ENCODE results near the gene HS3ST5.

- no peak for TF ChIP-seq POLR2AphosphoS5 (IDR thresholded peaks at IDR 0.05; ENCODE audit: borderline replicate concordance, low read depth, low read length)
- TF ChIP-seq EZH2 (IDR thresholded peaks at IDR 0.05) = no peak
- no peak for TF ChIP-seq FOXP2 (optimal IDR thresholded peaks at IDR 0.05; ENCODE audit: control extremely low read depth, extremely low read length, insufficient read depth)
Observed at GRCh38 chr6:114247101-114247500, 95.7 kb downstream of the HS3ST5 start.
